Uterus (tissue), 2 donors: Measurements from ENCODE around the gene COL15A1.

Experiments
- CTCF ChIP-seq, 4 experiments: fragments of 200-600 bp in 2 of 4; fragments of 450-650 bp in 2 of 4; sonication (generic) in 2 of 4; IDR thresholded peaks; one replicate each; pipeline ENCODE4 v1.5.1; 2016 to 2019; ENCODE audit warnings: antibody characterized with exemption in 4 of 4, mild to moderate bottlenecking in 2 of 4, moderate library complexity in 1 of 4
- POLR2A ChIP-seq, 2 donors: fragments of 450-650 bp; IDR thresholded peaks; one replicate each; pipeline ENCODE4 v1.6.1; 2016; ENCODE audit warnings: antibody characterized with exemption in 2 of 2, mild to moderate bottlenecking in 1 of 2, moderate library complexity in 1 of 2

- TF ChIP-seq CTCF (IDR thresholded peaks at IDR 0.05) = no peak
- no peak for TF ChIP-seq POLR2A (IDR thresholded peaks at IDR 0.05)
Measured at GRCh38 chr9:98929895-98930341, 13.8 kb upstream of the COL15A1 start.
